Measurements from ENCODE around the gene CFL1. TPM values are rescaled to one million over a fixed set of nuclear protein-coding genes. Genes with fewer than 3 reads are reported as not detected.

The CFL1 gene
- total and polyA plus RNA-seq, 2 experiments from 2014 or later, result 974 to 2,660 TPM

DNA sequence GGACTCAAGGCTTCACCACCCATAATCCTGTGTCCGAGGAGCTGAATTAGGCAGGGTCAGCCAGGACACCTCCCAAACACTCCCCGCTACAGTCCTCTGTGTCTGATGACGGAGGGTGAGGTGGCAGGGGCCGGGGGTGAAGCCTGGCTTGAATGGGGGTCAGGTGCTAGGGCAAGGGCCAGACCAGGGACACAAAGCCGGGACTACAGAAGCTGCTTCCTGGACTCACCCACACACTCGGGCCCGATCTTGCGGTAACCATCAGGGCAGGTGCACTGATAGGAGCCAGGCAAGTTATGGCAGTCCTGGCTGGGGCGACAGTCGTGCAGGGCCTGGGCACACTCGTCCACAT, 12.3 kb upstream of the CFL1 start:
- Histone ChIP-seq H3K36me3 (peaks cover 29% of the 10 kb centered on the region), H3K27ac (no peak overlapping the region), H3K4me1 (ENCODE audit: low read depth) (no peaks in the 10 kb centered on the region), H3K9me3 (ENCODE audit: low read depth) (no peaks in the 10 kb centered on the region), H3K4me3 (no peak overlapping the region), H3K27me3 (no peaks in the 10 kb centered on the region)
- TF ChIP-seq, protein P1, sequence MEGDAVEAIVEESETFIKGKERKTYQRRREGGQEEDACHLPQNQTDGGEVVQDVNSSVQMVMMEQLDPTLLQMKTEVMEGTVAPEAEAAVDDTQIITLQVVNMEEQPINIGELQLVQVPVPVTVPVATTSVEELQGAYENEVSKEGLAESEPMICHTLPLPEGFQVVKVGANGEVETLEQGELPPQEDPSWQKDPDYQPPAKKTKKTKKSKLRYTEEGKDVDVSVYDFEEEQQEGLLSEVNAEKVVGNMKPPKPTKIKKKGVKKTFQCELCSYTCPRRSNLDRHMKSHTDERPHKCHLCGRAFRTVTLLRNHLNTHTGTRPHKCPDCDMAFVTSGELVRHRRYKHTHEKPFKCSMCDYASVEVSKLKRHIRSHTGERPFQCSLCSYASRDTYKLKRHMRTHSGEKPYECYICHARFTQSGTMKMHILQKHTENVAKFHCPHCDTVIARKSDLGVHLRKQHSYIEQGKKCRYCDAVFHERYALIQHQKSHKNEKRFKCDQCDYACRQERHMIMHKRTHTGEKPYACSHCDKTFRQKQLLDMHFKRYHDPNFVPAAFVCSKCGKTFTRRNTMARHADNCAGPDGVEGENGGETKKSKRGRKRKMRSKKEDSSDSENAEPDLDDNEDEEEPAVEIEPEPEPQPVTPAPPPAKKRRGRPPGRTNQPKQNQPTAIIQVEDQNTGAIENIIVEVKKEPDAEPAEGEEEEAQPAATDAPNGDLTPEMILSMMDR (IDR thresholded peaks at IDR 0.05; ENCODE audit: low read depth, low read length), result no peak
- no peak for DNase-seq (ENCODE audit: low read depth in 1 of 2, low spot score in 1 of 2)

DNA sequence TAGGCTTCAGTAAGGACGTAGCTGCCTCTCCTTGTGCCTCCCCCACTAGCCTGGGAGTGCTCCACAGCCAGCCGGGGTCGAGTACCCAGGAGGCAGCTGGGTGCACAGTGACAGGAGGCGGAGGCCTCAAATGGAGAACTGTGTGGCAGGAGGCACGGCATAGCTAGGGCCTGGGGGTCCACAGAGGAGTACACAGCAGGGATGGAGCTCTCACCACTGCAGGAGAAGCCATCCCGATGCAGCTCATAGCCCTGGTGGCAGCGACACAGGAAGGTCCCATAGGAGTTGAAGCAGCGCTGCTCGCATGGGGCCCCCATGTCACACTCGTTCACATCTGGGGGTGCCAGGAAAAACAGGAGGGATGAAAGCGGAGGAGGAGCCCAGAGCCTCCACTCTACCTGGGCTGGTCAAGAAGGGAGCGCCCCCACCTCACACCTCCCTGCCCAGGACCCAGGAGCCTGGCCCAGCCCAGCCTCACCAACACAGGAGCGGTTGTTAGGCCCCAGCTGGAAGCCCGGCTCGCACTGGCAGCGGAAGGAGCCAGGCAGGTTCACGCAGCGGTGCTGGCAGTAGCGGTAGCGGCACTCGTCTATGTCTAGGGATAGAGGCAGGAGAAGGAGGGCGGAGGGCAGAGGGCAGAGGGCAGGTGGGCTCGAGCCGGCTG, 11.8 kb upstream of the CFL1 start:
- H3K36me3 ChIP-seq, result peaks cover 35% of the 10 kb centered on the region
- no peak overlapping the region for H3K4me3 ChIP-seq
- H3K27ac ChIP-seq, result no peak overlapping the region
- H3K9me3 ChIP-seq (ENCODE audit: low read depth), result no peaks in the 10 kb centered on the region
- DNase-seq (ENCODE audit: low read depth in 1 of 2, low spot score in 1 of 2), result no peak
- TF ChIP-seq, protein P1 (IDR thresholded peaks at IDR 0.05; ENCODE audit: low read depth, low read length), result no peak
- H3K27me3 ChIP-seq, result no peaks in the 10 kb centered on the region
- H3K4me1 ChIP-seq (ENCODE audit: low read depth), result no peaks in the 10 kb centered on the region

DNA sequence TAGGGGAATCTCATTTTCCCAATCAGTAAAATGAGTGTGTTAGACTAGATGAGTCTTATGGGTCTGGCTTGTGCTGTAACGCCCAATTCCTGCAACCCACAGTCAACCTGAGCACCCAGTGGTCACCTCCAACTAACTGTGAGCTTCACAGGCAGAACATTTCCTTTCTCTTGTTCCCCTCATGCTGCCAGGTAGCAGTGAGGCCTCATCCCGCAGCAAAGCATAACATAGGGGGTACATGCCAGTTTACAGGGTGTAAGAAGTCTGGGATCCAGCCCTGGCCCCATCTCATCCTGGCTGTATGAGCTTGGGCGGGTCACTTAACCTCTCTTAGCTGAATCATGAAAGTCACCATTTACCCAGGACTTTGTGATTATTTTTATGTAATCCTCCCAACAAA, 10.9 kb upstream of the CFL1 start:
- Histone ChIP-seq H3K4me1 (ENCODE audit: low read depth) (no peaks in the 10 kb centered on the region), H3K9me3 (ENCODE audit: low read depth) (no peaks in the 10 kb centered on the region), H3K27me3 (no peaks in the 10 kb centered on the region), H3K36me3 (peaks cover 43% of the 10 kb centered on the region), H3K4me3 (no peak overlapping the region), H3K27ac (no peak overlapping the region)
- TF ChIP-seq, protein P1 (IDR thresholded peaks at IDR 0.05; ENCODE audit: low read depth, low read length), result no peak
- DNase-seq (ENCODE audit: low read depth in 1 of 2, low spot score in 1 of 2), result no peak

DNA sequence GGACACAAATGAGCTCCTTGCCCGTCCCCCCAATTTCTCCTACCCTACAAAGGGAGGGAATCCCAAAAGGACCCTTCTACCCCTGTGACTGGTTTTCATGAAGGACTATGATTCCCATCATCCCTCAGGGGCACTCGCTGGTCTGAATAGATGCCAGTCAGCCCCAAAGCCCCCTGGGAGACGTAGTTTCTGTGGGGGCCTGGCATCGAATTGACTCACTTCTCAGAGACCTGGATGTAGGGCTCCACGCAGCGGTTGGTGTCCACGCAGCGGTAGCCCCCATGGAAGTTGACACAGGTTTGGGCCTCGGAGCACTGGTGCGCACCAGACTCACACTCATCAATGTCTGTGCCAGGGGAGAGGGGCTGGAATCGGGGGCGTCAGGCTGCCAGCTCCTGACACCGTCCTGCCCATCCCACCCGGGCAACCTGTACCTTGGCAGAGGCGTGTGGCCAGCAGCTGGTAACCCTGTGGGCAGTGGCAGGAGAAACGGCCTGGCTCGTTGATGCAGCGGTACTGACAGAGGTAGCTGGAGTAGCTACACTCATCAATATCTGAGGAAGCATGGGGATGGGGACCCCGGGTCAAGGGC, 10.2 kb upstream of the CFL1 start:
- no peaks in the 10 kb centered on the region for H3K9me3 ChIP-seq (ENCODE audit: low read depth)
- H3K4me1 ChIP-seq (ENCODE audit: low read depth), result no peaks in the 10 kb centered on the region
- H3K36me3 ChIP-seq, result peaks cover 49% of the 10 kb centered on the region
- H3K27me3 ChIP-seq, result no peaks in the 10 kb centered on the region
- TF ChIP-seq, protein P1 (IDR thresholded peaks at IDR 0.05; ENCODE audit: low read depth, low read length), result no peak
- no peak for DNase-seq (ENCODE audit: low read depth in 1 of 2, low spot score in 1 of 2)
- H3K27ac ChIP-seq, result no peak overlapping the region
- no peak overlapping the region for H3K4me3 ChIP-seq

DNA sequence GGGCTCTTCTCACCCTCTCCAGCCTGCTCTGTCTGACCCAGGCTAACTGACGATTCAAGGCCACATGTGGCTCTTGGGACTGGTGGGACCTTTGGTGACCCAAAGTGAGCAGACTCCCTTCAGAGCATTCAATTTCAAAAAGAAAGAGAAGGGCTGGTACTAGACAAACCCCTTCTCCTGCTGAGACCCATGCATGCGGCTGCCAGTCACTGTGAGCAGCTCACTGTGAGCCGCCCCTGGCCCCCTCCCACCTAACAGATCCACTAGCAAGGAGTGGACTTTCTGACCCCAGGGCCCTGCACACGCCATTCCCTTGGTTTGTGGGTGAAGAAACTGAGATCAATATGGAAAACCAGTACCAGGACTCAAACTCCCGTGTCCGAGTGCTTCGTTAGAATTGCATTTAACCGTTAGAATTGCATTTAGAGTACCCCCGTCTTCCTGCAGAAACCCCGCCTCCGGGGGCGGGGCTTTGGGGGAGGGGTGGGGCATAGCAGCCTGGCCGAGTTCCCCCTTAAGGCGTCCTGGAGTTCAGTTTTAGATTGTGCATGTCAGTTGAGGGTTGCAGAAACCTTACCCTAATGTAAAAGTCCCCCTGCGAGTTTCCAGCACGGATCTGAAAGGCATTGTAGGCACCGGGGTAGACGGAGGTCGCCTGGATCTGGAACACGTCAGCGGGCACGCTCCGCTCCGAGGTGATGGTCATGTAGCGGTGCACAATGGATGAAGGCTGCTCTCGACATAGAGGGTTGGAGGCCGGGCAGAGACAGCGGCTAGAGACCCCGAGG, 9.5 kb upstream of the CFL1 start:
- Histone ChIP-seq H3K27me3 (no peaks in the 10 kb centered on the region), H3K4me1 (ENCODE audit: low read depth) (no peaks in the 10 kb centered on the region), H3K9me3 (ENCODE audit: low read depth) (no peaks in the 10 kb centered on the region), H3K36me3 (peaks cover 51% of the 10 kb centered on the region), H3K27ac (peak overlapping the region; percentile 11), H3K4me3 (no peak overlapping the region)
- DNase-seq (ENCODE audit: low read depth in 1 of 2, low spot score in 1 of 2), result peak in 1 of 2 donors; percentile 23
- TF ChIP-seq, protein P1 (IDR thresholded peaks at IDR 0.05; ENCODE audit: low read depth, low read length), result no peak

All from cardiac muscle cell (in vitro differentiated cells and primary cell).